GM23338 (cell line): ENCODE measurements around the gene SLC39A11. TPM values are rescaled to one million over a fixed set of nuclear protein-coding genes. Genes with fewer than 3 reads are reported as not detected.

Source experiments
- ATAC-seq: fragments of 200-7000 bp; cut with Tn5 transposase; 3 replicates; pipeline ENCODE4 v1.9.1; 2020
- DNase-seq: peaks from one replicate; pipeline ENCODE4 v3.0.0-alpha.2; 2015; ENCODE audit warnings: low spot score
- H2AFZ ChIP-seq: fragments of 200-600 bp; sonication (generic); 2 replicates; pipeline ENCODE4 v1.8.0; 2016; ENCODE audit warnings: antibody characterized with exemption, mild to moderate bottlenecking, moderate library complexity
- H3F3A ChIP-seq: fragments of 200-600 bp; sonication (generic); replicated peaks from 2 replicates; pipeline ENCODE4 v1.8.0; 2017; ENCODE audit warnings: antibody characterized with exemption, mixed run types, low read depth
- H3K27ac ChIP-seq: fragments of 200-600 bp; sonication (generic); 2 replicates; pipeline ENCODE4 v1.6.1; 2016; ENCODE audit warnings: low read depth
- H3K27me3 ChIP-seq: fragments of 200-600 bp; sonication (generic); 2 replicates; pipeline ENCODE4 v1.8.0; 2016; ENCODE audit warnings: mild to moderate bottlenecking, mixed run types, moderate library complexity; ENCODE audit not compliant: insufficient read depth
- H3K36me3 ChIP-seq: fragments of 200-600 bp; sonication (generic); 2 replicates; pipeline ENCODE4 v1.8.0; 2016; ENCODE audit warnings: mild to moderate bottlenecking; ENCODE audit not compliant: insufficient read depth
- H3K4me1 ChIP-seq: fragments of 200-600 bp; sonication (generic); 2 replicates; pipeline ENCODE4 v1.8.0; 2016; ENCODE audit warnings: mild to moderate bottlenecking, moderate library complexity; ENCODE audit not compliant: insufficient read depth
- H3K4me2 ChIP-seq: fragments of 200-600 bp; sonication (generic); 2 replicates; pipeline ENCODE4 v1.7.1; 2017; ENCODE audit warnings: mixed run types
- H3K4me3 ChIP-seq: fragments of 200-600 bp; sonication (generic); 2 replicates; pipeline ENCODE4 v1.6.1; 2016; ENCODE audit warnings: mixed run types
- H3K79me2 ChIP-seq: fragments of 200-600 bp; sonication (generic); replicated peaks from 2 replicates; pipeline ENCODE4 v1.8.0; 2017; ENCODE audit warnings: mild to moderate bottlenecking; ENCODE audit not compliant: insufficient read depth
- H3K9me2 ChIP-seq: fragments of 200-600 bp; sonication (generic); 2 replicates; pipeline ENCODE4 v1.8.0; 2017; ENCODE audit not compliant: insufficient read depth
- H4K20me1 ChIP-seq: fragments of 200-600 bp; sonication (generic); replicated peaks from 2 replicates; pipeline ENCODE4 v1.8.0; 2017; ENCODE audit warnings: mild to moderate bottlenecking; ENCODE audit not compliant: insufficient read depth
- H3K27ac Mint-ChIP-seq: 2 replicates; pipeline ENCODE4 v1.8.0; 2020; ENCODE audit warnings: inconsistent platforms, mild to moderate bottlenecking, moderate library complexity, mixed read lengths
- H3K27me3 Mint-ChIP-seq: 3 replicates; pipeline ENCODE4 v1.8.0; 2022; ENCODE audit warnings: low read depth, mild to moderate bottlenecking, moderate library complexity, mixed read lengths, inconsistent platforms; ENCODE audit not compliant: insufficient read depth, poor library complexity
- H3K36me3 Mint-ChIP-seq: 3 replicates; pipeline ENCODE4 v1.8.0; 2021; ENCODE audit warnings: low read depth, mild to moderate bottlenecking, inconsistent platforms, moderate library complexity, mixed read lengths
- H3K4me1 Mint-ChIP-seq: 3 replicates; pipeline ENCODE4 v1.8.0; 2020; ENCODE audit warnings: mild to moderate bottlenecking, inconsistent platforms, mixed read lengths
- H3K4me3 Mint-ChIP-seq: 3 replicates; pipeline ENCODE4 v1.8.0; 2021; ENCODE audit warnings: moderate library complexity, mild to moderate bottlenecking, inconsistent platforms, mixed read lengths
- H3K9me3 Mint-ChIP-seq: 3 replicates; pipeline ENCODE4 v1.8.0; 2020; ENCODE audit warnings: moderate library complexity, mild to moderate bottlenecking, inconsistent platforms, mixed read lengths
- CREB1 ChIP-seq: fragments of 250-450 bp; sonication (Bioruptor Pico); IDR thresholded peaks from 2 replicates; pipeline ENCODE4 v1.5.0; 2020; ENCODE audit warnings: low read depth, mild to moderate bottlenecking, moderate library complexity
- CTCF ChIP-seq, 2 experiments: fragments of 200-600 bp in 1 of 2; sonication (generic) in 1 of 2; conservative IDR thresholded peaks; 2 replicates each; pipeline versions ENCODE4 v1.5.1 to v1.6.1; 2016 to 2017; ENCODE audit warnings: antibody characterized with exemption in 2 of 2, low read depth in 2 of 2, mild to moderate bottlenecking in 2 of 2, moderate library complexity in 1 of 2
- ETS1 ChIP-seq: IDR thresholded peaks from 2 replicates; pipeline ENCODE4 v1.6.1; 2016; ENCODE audit warnings: antibody characterized with exemption
- EZH2 ChIP-seq: fragments of 200-600 bp; sonication (generic); IDR thresholded peaks from one replicate; pipeline ENCODE4 v1.8.0; 2017; ENCODE audit warnings: antibody characterized with exemption, mild to moderate bottlenecking, low read depth; ENCODE audit not compliant: unreplicated experiment
- EZH2phosphoT487 ChIP-seq: fragments of 200-600 bp; sonication (generic); IDR thresholded peaks from one replicate; pipeline ENCODE4 v1.8.1; 2018; ENCODE audit warnings: antibody characterized with exemption; ENCODE audit not compliant: unreplicated experiment
- JUNB ChIP-seq: IDR thresholded peaks from one replicate; pipeline ENCODE4 v1.6.1; 2016; ENCODE audit warnings: antibody characterized with exemption; ENCODE audit not compliant: unreplicated experiment
- NANOG ChIP-seq: IDR thresholded peaks from 2 replicates; pipeline ENCODE4 v1.6.1; 2016; ENCODE audit warnings: antibody characterized with exemption, borderline replicate concordance
- POLR2AphosphoS5 ChIP-seq: IDR thresholded peaks from 2 replicates; pipeline ENCODE4 v1.6.1; 2016; ENCODE audit warnings: antibody characterized with exemption, low read depth
- REST ChIP-seq: IDR thresholded peaks from one replicate; pipeline ENCODE4 v1.6.1; 2018; ENCODE audit warnings: antibody characterized with exemption; ENCODE audit not compliant: unreplicated experiment
- STAT1 ChIP-seq: IDR thresholded peaks from one replicate; pipeline ENCODE4 v1.6.1; 2016; ENCODE audit warnings: antibody characterized with exemption; ENCODE audit not compliant: unreplicated experiment
- ZNF114 ChIP-seq: fragments of 250-450 bp; sonication (Bioruptor Pico); IDR thresholded peaks from 2 replicates; pipeline ENCODE4 v1.5.0; 2020; ENCODE audit warnings: mild to moderate bottlenecking, moderate library complexity
- ZNF331 ChIP-seq: fragments of 250-450 bp; sonication (Bioruptor Pico); IDR thresholded peaks from 2 replicates; pipeline ENCODE4 v1.5.0; 2020; ENCODE audit warnings: low read depth, mild to moderate bottlenecking, moderate library complexity
- ZNF462 ChIP-seq: fragments of 250-450 bp; sonication (Bioruptor Pico); IDR thresholded peaks from 2 replicates; pipeline ENCODE4 v1.5.0; 2020; ENCODE audit warnings: mild to moderate bottlenecking, moderate library complexity
- polyA plus RNA-seq: library from polyadenylated mRNA; unstranded; fragments of >200 nt; fragmentation: Nextera tagmentation; extraction: Ambion mirVana; gene quantifications from 2 replicates; pipeline ENCODE4 v1.2.1, GENCODE V29; 2016
- total RNA-seq: library from RNA; depleted of rRNA; stranded (reverse); fragments of >200 nt; shearing (Covaris generic); gene quantifications from 2 replicates; pipeline ENCODE4 v1.2.3, GENCODE V29; 2014

SLC39A11 gene
- total and polyA plus RNA-seq, 2 experiments from 2014 or later = 10.8 to 18.1 TPM

- no peak for ATAC-seq
- Histone ChIP-seq H3K4me1 (no peaks in the 10 kb centered on the region), H2AFZ (no peak overlapping the region), H3K27me3 (no peaks in the 10 kb centered on the region), H3K4me2 (no peak overlapping the region), H3K36me3 (no peaks in the 10 kb centered on the region), H3K4me3 (no peak overlapping the region), H3K9me2 (peaks cover 12% of the 10 kb centered on the region), H3K27ac (no peak overlapping the region), H3F3A (no peaks in the 10 kb centered on the region), H4K20me1 (no peaks in the 10 kb centered on the region), H3K79me2 (no peaks in the 10 kb centered on the region)
- no peak for DNase-seq
- H3K9me3 Mint-ChIP-seq = peaks cover 15% of the 10 kb centered on the region
- no peak overlapping the region for H3K27ac Mint-ChIP-seq
- H3K27me3 Mint-ChIP-seq = peaks cover 4% of the 10 kb centered on the region
- no peak for TF ChIP-seq REST
- TF ChIP-seq POLR2AphosphoS5 = no peak
- no peak for TF ChIP-seq EZH2
- TF ChIP-seq CTCF (conservative IDR thresholded peaks at IDR 0.05; ENCODE audit: low read depth in 2 of 2) = no peak
- no peak for TF ChIP-seq NANOG
- no peak for TF ChIP-seq EZH2phosphoT487
- TF ChIP-seq ZNF331 (CRISPR knock-in tag) = no peak
- no peak for TF ChIP-seq STAT1
- no peak for TF ChIP-seq ZNF114 (CRISPR knock-in tag)
- TF ChIP-seq CREB1 = no peak
- no peak for TF ChIP-seq JUNB
- TF ChIP-seq ZNF462 = no peak
- no peak for TF ChIP-seq ETS1
- no peak overlapping the region for H3K4me3 Mint-ChIP-seq
- H3K4me1 Mint-ChIP-seq = no peaks in the 10 kb centered on the region
- H3K36me3 Mint-ChIP-seq = peaks cover 10% of the 10 kb centered on the region; the same call in 2 of the 3 replicates
Observed at GRCh38 chr17:72811976-72812687, 280.4 kb downstream of the SLC39A11 start.
